ENCODE results near the gene SIRPB2. TPM values are rescaled to one million over a fixed set of nuclear protein-coding genes. Genes with fewer than 3 reads are reported as not detected.

The SIRPB2 gene
- polyA plus RNA-seq, 1 donor (not counting 4 experiments of a cell fraction or from before 2014, with no cell fraction given), result 1.6 TPM

GRCh38 chr20:1431158-1431557 is 60.1 kb downstream of the SIRPB2 start:
- TF ChIP-seq CTCF (optimal IDR thresholded peaks at IDR 0.05 in 1 of 3, IDR thresholded peaks at IDR 0.05 in 1 of 3, conservative IDR thresholded peaks at IDR 0.05 in 1 of 3; ENCODE audit: extremely low read depth in 1 of 3, insufficient read depth in 2 of 3, low read length in 3 of 3), result no peak
- no peak for TF ChIP-seq EZH2 (IDR thresholded peaks at IDR 0.05; ENCODE audit: low read length)
- Histone ChIP-seq H3K4me1 (ENCODE audit: control insufficient read depth, extremely low read depth, insufficient read depth, low read length) (peaks cover 15% of the 10 kb centered on the region), H3K9ac (ENCODE audit: control insufficient read depth, extremely low read depth, insufficient read depth, low read length) (no peak overlapping the region), H2AFZ (ENCODE audit: control insufficient read depth, low read length) (no peak overlapping the region), H3K9me3 (ENCODE audit: control insufficient read depth, low read depth, low read length) (no peaks in the 10 kb centered on the region), H3K36me3 (ENCODE audit: control insufficient read depth in 2 of 2, extremely low read depth in 1 of 2, insufficient read depth in 2 of 2, low read length in 2 of 2) (no peaks in the 10 kb centered on the region), H3K4me2 (ENCODE audit: control insufficient read depth, extremely low read depth, insufficient read depth, low read depth, low read length) (no peak overlapping the region), H4K20me1 (ENCODE audit: control insufficient read depth, extremely low read depth, insufficient read depth, low read length) (no peaks in the 10 kb centered on the region), H3K4me3 (ENCODE audit: control insufficient read depth in 2 of 3, extremely low read depth in 1 of 3, insufficient read depth in 2 of 3, low read depth in 1 of 3, low read length in 3 of 3) (no peak overlapping the region), H3K79me2 (ENCODE audit: control insufficient read depth, insufficient read depth, low read length) (no peaks in the 10 kb centered on the region), H3K9me1 (ENCODE audit: control insufficient read depth, extremely low read depth, insufficient read depth, low read length) (no peaks in the 10 kb centered on the region), H3K27ac (ENCODE audit: control insufficient read depth, insufficient read depth, low read length) (no peak overlapping the region), H3K27me3 (ENCODE audit: control insufficient read depth, extremely low read depth, insufficient read depth, low read length) (no peaks in the 10 kb centered on the region)
- no peak for DNase-seq (ENCODE audit: low read depth, low spot score)
- no peak for FAIRE-seq
- dilution Hi-C loops (cut with MboI; ENCODE audit: extremely low pct_ligation_motif_present, low sequenced_read_pairs), result no loop called here

GRCh38 chr20:1430004-1430451 is 61.2 kb downstream of the SIRPB2 start:
- dilution Hi-C loops (cut with MboI; ENCODE audit: extremely low pct_ligation_motif_present, low sequenced_read_pairs), result no loop called here
- H3K9me1 ChIP-seq (ENCODE audit: control insufficient read depth, extremely low read depth, insufficient read depth, low read length), result no peaks in the 10 kb centered on the region
- H3K9ac ChIP-seq (ENCODE audit: control insufficient read depth, extremely low read depth, insufficient read depth, low read length), result no peak overlapping the region
- no peaks in the 10 kb centered on the region for H4K20me1 ChIP-seq (ENCODE audit: control insufficient read depth, extremely low read depth, insufficient read depth, low read length)
- H3K79me2 ChIP-seq (ENCODE audit: control insufficient read depth, insufficient read depth, low read length), result no peaks in the 10 kb centered on the region
- H3K9me3 ChIP-seq (ENCODE audit: control insufficient read depth, low read depth, low read length), result no peaks in the 10 kb centered on the region
- H2AFZ ChIP-seq (ENCODE audit: control insufficient read depth, low read length), result no peak overlapping the region
- H3K36me3 ChIP-seq (ENCODE audit: control insufficient read depth in 2 of 2, extremely low read depth in 1 of 2, insufficient read depth in 2 of 2, low read length in 2 of 2), result no peaks in the 10 kb centered on the region
- TF ChIP-seq CTCF (optimal IDR thresholded peaks at IDR 0.05 in 1 of 3, IDR thresholded peaks at IDR 0.05 in 1 of 3, conservative IDR thresholded peaks at IDR 0.05 in 1 of 3; ENCODE audit: extremely low read depth in 1 of 3, insufficient read depth in 2 of 3, low read length in 3 of 3) (no peak), EZH2 (IDR thresholded peaks at IDR 0.05; ENCODE audit: low read length) (no peak)
- FAIRE-seq (no peak), DNase-seq (ENCODE audit: low read depth, low spot score) (no peak)
- H3K4me3 ChIP-seq (ENCODE audit: control insufficient read depth in 2 of 3, extremely low read depth in 1 of 3, insufficient read depth in 2 of 3, low read depth in 1 of 3, low read length in 3 of 3), result no peak overlapping the region
- H3K4me2 ChIP-seq (ENCODE audit: control insufficient read depth, extremely low read depth, insufficient read depth, low read depth, low read length), result no peak overlapping the region
- H3K4me1 ChIP-seq (ENCODE audit: control insufficient read depth, extremely low read depth, insufficient read depth, low read length), result peaks cover 14% of the 10 kb centered on the region
- H3K27me3 ChIP-seq (ENCODE audit: control insufficient read depth, extremely low read depth, insufficient read depth, low read length), result no peaks in the 10 kb centered on the region
- H3K27ac ChIP-seq (ENCODE audit: control insufficient read depth, insufficient read depth, low read length), result no peak overlapping the region

Data from keratinocyte (primary cell).